ENCODE measurements around the gene YAP1.

Gene YAP1

DNA sequence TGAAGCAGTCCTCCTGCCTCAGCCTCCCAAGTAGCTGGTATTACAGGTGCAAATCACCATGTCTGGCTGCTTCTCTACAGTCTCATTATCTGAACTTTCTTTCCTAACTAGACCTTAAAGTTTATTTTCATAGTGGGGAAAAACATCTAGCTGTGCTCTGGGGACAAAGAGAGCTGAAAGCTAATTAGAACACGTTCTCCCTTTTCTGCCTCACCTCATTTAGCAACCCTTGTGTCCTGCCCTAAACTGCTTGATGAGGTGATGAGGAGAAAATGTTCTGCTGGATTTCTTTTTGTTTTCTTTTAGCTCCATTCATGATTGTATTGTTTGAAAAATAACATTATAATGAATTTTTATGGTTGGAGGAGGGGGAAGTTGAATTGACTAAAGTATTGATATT lies 84.7 kb downstream of the YAP1 start:
- no peaks in the 10 kb centered on the region for H3F3A ChIP-seq (ENCODE audit: control insufficient read depth, insufficient read depth)
- no peaks in the 10 kb centered on the region for H3K9me2 ChIP-seq (replicated peaks; ENCODE audit: control insufficient read depth, low read length)
- H3K79me2 ChIP-seq (ENCODE audit: control insufficient read depth, low read length) = no peaks in the 10 kb centered on the region
- no peaks in the 10 kb centered on the region for H4K20me1 ChIP-seq (ENCODE audit: control insufficient read depth, insufficient read depth, low read depth, low read length)
- no peak overlapping the region for H3K27ac ChIP-seq (ENCODE audit: low read depth, low read length)
- no peaks in the 10 kb centered on the region for H3K9me3 ChIP-seq (ENCODE audit: control insufficient read depth, insufficient read depth, low read length)
- peaks cover 8% of the 10 kb centered on the region for H3K27me3 ChIP-seq (ENCODE audit: control insufficient read depth, low read length)
- H3K4me3 ChIP-seq (ENCODE audit: low read length) = no peak overlapping the region
- no peak overlapping the region for H3K4me2 ChIP-seq (ENCODE audit: low read length)
- TF ChIP-seq, protein P1, sequence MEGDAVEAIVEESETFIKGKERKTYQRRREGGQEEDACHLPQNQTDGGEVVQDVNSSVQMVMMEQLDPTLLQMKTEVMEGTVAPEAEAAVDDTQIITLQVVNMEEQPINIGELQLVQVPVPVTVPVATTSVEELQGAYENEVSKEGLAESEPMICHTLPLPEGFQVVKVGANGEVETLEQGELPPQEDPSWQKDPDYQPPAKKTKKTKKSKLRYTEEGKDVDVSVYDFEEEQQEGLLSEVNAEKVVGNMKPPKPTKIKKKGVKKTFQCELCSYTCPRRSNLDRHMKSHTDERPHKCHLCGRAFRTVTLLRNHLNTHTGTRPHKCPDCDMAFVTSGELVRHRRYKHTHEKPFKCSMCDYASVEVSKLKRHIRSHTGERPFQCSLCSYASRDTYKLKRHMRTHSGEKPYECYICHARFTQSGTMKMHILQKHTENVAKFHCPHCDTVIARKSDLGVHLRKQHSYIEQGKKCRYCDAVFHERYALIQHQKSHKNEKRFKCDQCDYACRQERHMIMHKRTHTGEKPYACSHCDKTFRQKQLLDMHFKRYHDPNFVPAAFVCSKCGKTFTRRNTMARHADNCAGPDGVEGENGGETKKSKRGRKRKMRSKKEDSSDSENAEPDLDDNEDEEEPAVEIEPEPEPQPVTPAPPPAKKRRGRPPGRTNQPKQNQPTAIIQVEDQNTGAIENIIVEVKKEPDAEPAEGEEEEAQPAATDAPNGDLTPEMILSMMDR (IDR thresholded peaks at IDR 0.05; ENCODE audit: low read depth, low read length, poor library complexity, severe bottlenecking) = no peak
- TF ChIP-seq EZH2phosphoT487 (IDR thresholded peaks at IDR 0.05; ENCODE audit: borderline replicate concordance, low read length) = no peak
- no peaks in the 10 kb centered on the region for H3K4me1 ChIP-seq (ENCODE audit: control insufficient read depth, low read length)
- H3K36me3 ChIP-seq (ENCODE audit: control insufficient read depth, low read length) = no peaks in the 10 kb centered on the region

DNA sequence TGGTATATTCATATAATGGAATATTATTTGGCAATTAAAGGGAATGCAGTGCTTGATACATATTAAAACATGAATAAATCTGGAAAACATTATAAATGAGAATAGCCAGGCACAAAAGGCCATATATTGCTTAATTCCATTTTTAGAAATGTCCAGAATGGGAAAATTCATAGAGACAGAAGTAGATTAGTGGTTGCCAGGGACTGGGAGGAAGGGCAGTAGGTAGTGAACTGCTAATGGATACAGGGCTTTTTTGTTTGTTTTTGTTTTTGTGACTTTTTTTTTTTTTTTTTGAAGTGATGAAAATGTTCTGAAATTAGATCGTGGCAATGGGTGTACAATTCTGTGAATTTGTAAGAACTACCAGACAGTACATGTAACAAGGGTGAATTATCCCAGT lies 86.1 kb downstream of the YAP1 start:
- no peak overlapping the region for H3K27ac ChIP-seq (ENCODE audit: low read depth, low read length)
- H3K79me2 ChIP-seq (ENCODE audit: control insufficient read depth, low read length) = no peaks in the 10 kb centered on the region

DNA sequence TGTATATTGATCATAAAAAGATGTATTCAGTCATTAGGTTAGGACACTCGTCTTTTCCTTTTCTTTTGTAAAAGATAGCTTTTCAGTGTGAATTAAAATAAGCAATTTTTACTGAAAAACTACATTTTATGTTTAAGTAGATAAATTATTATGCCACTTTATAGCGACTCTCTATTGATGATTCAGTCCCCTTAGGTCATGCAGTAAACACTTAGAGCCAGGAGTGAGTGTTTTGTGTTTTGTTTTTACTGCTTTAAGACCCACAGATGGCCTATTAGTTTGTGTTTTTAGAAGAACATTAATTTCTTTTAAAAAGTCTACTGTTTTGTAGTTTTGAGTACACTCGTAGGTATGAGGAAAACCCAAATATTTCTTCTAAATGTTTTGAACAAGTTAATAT lies 86.6 kb downstream of the YAP1 start:
- H3K27me3 ChIP-seq (ENCODE audit: control insufficient read depth, low read length) = peaks cover 8% of the 10 kb centered on the region; the same call in 1 of the 2 replicates
- no peaks in the 10 kb centered on the region for H4K20me1 ChIP-seq (ENCODE audit: control insufficient read depth, insufficient read depth, low read depth, low read length)
- no peak for TF ChIP-seq EZH2phosphoT487 (IDR thresholded peaks at IDR 0.05; ENCODE audit: borderline replicate concordance, low read length)
- TF ChIP-seq, protein P1 (IDR thresholded peaks at IDR 0.05; ENCODE audit: low read depth, low read length, poor library complexity, severe bottlenecking) = no peak
- no peak overlapping the region for H3K4me3 ChIP-seq (ENCODE audit: low read length)
- H3K36me3 ChIP-seq (ENCODE audit: control insufficient read depth, low read length) = no peaks in the 10 kb centered on the region
- H3K79me2 ChIP-seq (ENCODE audit: control insufficient read depth, low read length) = no peaks in the 10 kb centered on the region
- no peaks in the 10 kb centered on the region for H3F3A ChIP-seq (ENCODE audit: control insufficient read depth, insufficient read depth)
- H3K9me2 ChIP-seq (replicated peaks; ENCODE audit: control insufficient read depth, low read length) = no peaks in the 10 kb centered on the region
- H3K27ac ChIP-seq (ENCODE audit: low read depth, low read length) = no peak overlapping the region
- H3K4me1 ChIP-seq (ENCODE audit: control insufficient read depth, low read length) = no peaks in the 10 kb centered on the region
- no peaks in the 10 kb centered on the region for H3K9me3 ChIP-seq (ENCODE audit: control insufficient read depth, insufficient read depth, low read length)
- H3K4me2 ChIP-seq (ENCODE audit: low read length) = no peak overlapping the region

More for the DNA sequence above, 86.1 kb downstream of the YAP1 start:
- Histone ChIP-seq H4K20me1 (ENCODE audit: control insufficient read depth, insufficient read depth, low read depth, low read length) (no peaks in the 10 kb centered on the region), H3K36me3 (ENCODE audit: control insufficient read depth, low read length) (no peaks in the 10 kb centered on the region), H3K4me1 (ENCODE audit: control insufficient read depth, low read length) (no peaks in the 10 kb centered on the region), H3K9me3 (ENCODE audit: control insufficient read depth, insufficient read depth, low read length) (no peaks in the 10 kb centered on the region), H3K9me2 (replicated peaks; ENCODE audit: control insufficient read depth, low read length) (no peaks in the 10 kb centered on the region), H3K4me3 (ENCODE audit: low read length) (no peak overlapping the region), H3F3A (ENCODE audit: control insufficient read depth, insufficient read depth) (no peaks in the 10 kb centered on the region), H3K4me2 (ENCODE audit: low read length) (no peak overlapping the region), H3K27me3 (ENCODE audit: control insufficient read depth, low read length) (peaks cover 8% of the 10 kb centered on the region; the same call in 1 of the 2 replicates)
- TF ChIP-seq EZH2phosphoT487 (IDR thresholded peaks at IDR 0.05; ENCODE audit: borderline replicate concordance, low read length) = no peak
- TF ChIP-seq, protein P1 (IDR thresholded peaks at IDR 0.05; ENCODE audit: low read depth, low read length, poor library complexity, severe bottlenecking) = no peak
